ENCODE data around the gene FPR1.

Gene FPR1

DNA sequence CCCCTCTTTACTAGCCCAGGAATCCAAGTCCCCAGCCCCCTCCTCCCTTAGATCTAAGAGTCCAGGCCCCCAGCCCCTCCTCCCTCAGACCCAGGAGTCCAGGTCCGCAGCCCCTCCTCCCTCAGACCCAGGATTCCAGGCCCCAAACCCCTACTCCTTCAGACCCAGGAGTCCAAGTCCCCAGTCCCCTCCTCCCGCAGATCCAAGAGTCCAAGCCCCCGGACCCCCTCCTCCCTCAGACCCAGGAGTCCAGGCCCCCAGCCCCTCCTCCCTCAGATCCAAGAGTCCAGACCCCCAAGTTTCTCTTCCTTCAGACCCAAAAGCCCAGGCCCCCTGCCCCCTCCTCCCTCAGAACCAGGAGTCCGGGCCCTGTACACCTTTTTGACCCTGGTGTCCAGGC lies 47.1 kb downstream of the FPR1 start:
- no peak for DNase-seq (ENCODE audit: low spot score)

DNA sequence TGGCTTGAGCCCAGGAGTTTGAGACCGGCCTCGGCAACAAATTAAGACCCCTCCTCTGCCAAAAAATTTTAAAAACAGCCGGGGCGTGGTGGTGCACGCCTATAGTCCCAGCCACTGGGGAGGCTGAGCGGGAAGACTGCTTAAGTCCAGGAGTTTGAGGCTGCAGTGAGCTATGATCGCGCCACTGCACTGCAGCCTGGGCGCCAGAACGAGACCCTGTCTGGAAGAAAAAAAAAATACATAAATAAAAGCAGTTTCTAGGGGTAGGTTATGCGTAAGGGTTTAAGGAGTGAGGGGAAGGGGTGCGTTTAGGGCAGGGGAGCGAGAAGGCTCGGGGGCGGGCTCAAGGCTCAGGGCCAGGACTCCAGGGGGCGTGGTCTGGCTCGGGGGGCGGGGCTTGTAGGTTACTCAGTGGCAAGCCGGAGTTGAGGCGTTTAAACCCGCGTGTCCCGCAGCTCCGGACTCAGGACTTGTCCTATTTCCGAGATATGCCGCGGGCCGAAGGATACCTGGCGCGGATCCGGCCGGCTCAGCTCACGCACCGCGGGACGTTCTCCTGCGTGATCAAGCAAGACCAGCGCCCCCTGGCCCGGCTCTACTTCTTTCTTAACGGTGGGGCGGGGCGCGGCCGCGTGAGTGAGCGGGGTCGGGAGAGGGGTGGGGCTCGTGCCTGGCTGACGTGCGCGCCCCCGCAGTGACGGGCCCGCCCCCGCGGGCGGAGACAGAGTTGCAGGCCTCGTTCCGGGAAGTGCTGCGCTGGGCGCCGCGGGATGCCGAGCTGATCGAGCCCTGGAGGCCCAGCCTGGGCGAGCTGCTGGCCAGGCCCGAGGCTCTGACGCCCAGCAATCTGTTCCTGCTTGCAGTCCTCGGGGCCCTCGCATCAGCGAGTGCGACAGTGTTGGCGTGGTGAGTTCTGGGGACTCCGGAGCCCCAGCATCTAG lies 47.8 kb downstream of the FPR1 start:
- peak; percentile 98 for DNase-seq (ENCODE audit: low spot score)

DNA sequence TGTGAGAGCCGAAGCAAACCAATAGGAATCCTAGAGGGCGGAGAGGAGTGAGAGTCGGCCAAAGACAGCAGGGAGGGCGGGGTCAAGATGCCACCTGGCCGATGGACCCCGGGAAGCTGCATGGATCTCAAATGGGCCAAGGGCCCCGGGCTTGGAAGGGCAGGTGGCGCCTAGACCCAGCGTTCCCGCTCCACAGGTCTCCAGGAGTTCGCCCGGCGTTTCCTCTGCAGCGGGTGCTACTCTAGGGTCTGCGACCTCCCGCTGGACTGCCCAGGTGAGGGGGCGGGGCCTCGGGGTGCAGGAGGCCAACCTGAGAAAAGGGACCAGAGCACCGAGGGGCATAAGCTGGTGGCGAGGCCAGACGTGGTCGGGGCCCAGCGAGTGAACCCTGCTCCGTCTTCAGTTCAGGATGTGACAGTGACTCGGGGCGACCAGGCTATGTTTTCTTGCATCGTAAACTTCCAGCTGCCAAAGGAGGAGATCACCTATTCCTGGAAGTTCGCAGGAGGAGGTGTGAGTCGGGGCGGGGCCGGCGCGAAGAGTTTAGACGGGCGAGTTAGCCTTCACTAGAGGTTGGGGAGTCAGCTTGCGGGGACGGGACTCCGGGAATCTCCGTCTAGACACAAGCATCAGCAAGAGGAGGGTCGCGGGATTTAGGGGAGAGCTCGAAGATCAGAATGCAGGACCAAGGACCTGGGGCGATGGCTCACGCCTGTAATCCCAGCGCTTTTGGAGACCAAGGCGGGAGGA lies 48.7 kb downstream of the FPR1 start:
- no peak for DNase-seq (ENCODE audit: low spot score)

DNA sequence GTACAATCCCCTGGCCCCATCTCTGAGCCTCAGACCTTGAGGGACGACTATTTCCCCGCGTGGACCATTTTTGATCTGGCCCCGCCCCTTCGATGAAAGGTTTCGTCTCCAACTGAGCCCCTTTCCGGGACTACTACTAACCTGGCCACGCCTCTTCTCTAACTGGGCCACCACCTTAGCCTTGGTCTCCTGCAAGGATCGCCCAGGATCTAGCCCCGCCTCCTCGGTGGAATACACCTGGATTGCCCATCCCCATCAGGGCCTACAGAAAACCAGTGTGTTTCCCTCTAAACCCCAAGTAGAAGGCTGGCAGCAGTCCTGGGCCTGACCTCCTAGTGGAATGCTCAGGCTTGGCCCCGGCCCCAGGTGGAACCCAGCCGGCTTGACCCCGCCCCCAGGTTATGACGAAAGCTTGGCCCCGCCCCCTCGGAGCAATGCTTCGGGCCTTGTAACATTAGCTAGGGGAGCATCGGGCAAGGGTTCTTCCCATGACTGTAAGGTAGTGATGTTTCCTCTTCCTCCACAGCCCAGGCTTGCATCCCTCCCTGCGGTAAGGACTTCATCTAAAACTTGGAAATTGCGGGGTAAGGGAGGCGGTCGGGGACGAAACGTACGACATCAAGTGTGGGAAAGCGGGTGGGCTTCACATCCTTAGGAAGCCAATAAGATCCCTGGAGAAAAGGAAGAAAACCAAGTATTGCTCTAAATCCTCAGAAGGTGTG lies 49.4 kb downstream of the FPR1 start:
- DNase-seq (ENCODE audit: low spot score), result no peak

DNA sequence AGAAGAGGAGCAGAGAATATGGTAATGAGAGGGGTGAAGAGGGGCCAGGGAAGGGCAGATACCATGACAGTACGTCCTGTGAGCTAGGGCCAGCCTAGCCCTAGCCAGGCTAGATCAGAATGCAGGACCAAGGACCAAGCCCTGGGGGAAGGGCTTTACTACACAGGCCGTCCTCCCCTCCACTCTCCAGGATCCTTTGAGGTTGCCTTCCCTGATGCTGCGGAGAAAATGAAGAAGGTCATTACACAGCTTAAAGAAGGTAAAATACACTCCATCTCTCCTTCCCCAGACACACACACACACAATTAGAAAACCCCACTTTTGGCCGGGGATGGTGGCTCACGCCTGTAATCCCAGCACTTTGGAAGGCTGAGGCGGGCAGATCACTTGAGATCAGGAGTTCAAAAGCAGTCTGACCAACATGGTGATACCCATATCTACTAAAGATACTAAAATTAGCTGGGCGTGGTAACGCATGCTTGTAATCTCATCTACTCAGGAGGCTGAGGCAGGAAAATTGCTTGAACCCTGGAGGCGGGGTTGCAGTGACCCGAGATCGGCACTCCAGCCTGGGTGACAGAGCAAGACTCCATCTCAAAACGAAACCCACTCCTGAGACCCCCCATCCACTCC lies 50.1 kb downstream of the FPR1 start:
- no peak for DNase-seq (ENCODE audit: low spot score)

DNA sequence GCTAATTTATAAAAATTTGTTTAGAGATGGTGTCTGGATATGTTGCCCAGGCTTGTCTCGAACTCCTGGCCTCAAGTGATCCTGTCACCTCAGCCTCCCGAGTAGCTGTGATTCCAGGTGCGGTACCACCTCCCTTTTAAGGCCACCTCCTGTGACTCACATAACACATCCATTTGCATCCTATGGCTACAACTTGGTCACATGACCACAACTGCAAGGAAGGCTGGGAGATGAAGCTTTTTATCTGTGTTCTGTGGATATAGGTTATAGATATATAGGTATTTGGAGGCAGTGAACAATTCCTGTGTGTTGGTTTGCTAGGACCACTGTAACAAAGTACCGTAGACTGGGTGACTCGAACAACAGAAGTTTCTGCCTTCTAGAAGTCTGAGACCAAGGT lies 52.5 kb downstream of the FPR1 start:
- DNase-seq (ENCODE audit: low spot score), result no peak

GRCh38 chr19:51698296-51698695 lies 53.4 kb downstream of the FPR1 start:
- DNase-seq (ENCODE audit: low spot score), result no peak

GRCh38 chr19:51697169-51697776 lies 54.4 kb downstream of the FPR1 start:
- DNase-seq (ENCODE audit: low spot score), result no peak

DNA sequence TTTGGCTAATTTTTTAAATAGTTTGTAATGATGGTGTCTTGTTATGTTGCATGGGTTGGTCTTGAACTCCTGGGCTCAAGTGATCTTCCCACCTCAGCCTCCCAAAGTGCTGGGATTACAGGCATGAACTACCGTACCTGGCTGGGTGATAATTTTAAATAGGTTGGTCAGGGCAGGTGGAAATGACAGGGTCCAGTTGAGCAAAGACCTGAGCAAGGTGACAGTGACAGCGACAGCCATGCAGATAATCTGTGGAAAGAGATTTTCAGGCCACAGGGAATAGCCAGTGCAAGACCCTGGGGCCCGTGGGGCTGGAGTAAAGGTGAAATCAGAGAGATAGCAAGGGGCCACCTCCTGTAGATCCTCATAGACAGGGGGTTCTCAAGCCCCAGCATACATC lies 55.1 kb downstream of the FPR1 start:
- no peak for DNase-seq (ENCODE audit: low spot score)

All from D341Med (cell line).